ENCODE data around the gene TBC1D9B.

Gene TBC1D9B

GRCh38 chr5:179862891-179863290 lies 44.8 kb downstream of the TBC1D9B start:
- no peak for DNase-seq (ENCODE audit: low read depth)
- H3K4me3 ChIP-seq (ENCODE audit: low read depth, low read length) = no peak overlapping the region
- no peak for TF ChIP-seq CTCF (IDR thresholded peaks at IDR 0.05; ENCODE audit: low read depth, low read length, missing control alignments)
- in situ Hi-C loops (cut with HindIII; ENCODE audit: low sequenced_read_pairs) = no loop called here

GRCh38 chr5:179862296-179862695 lies 45.4 kb downstream of the TBC1D9B start:
- DNase-seq (ENCODE audit: low read depth) = no peak
- H3K4me3 ChIP-seq (ENCODE audit: low read depth, low read length) = no peak overlapping the region
- in situ Hi-C loops (cut with HindIII; ENCODE audit: low sequenced_read_pairs) = no loop called here
- no peak for TF ChIP-seq CTCF (IDR thresholded peaks at IDR 0.05; ENCODE audit: low read depth, low read length, missing control alignments)

- no peak overlapping the region for H3K4me3 ChIP-seq (ENCODE audit: low read depth, low read length)
- no peak for TF ChIP-seq CTCF (IDR thresholded peaks at IDR 0.05; ENCODE audit: low read depth, low read length, missing control alignments)
- no peak for DNase-seq (ENCODE audit: low read depth)
- in situ Hi-C loops (cut with HindIII; ENCODE audit: low sequenced_read_pairs) = no loop called here
Measured at GRCh38 chr5:179860301-179860700, 47.4 kb downstream of the TBC1D9B start.

- in situ Hi-C loops (cut with HindIII; ENCODE audit: low sequenced_read_pairs) = no loop called here
Measured at GRCh38 chr5:179858586-179859427, 48.9 kb downstream of the TBC1D9B start, which contains the start of gene MRNIP. TSS of gene MRNIP (minus strand) at chr5:179858817. CDS start at chr5:179858796, 21 bp downstream.

GRCh38 chr5:179858241-179858585 lies 49.5 kb downstream of the TBC1D9B start:
- in situ Hi-C loops (cut with HindIII; ENCODE audit: low sequenced_read_pairs) = no loop called here
- peak overlapping the region; percentile 88 for H3K4me3 ChIP-seq (ENCODE audit: low read depth, low read length)
- no peak for DNase-seq (ENCODE audit: low read depth)
- no peak for TF ChIP-seq CTCF (IDR thresholded peaks at IDR 0.05; ENCODE audit: low read depth, low read length, missing control alignments)

More at GRCh38 chr5:179858586-179859427, 48.9 kb downstream of the TBC1D9B start, which contains the start of gene MRNIP:
- peak within 1 kb of the TSS; percentile 88 for H3K4me3 ChIP-seq (ENCODE audit: low read depth, low read length)
- peak; percentile 74 for DNase-seq (ENCODE audit: low read depth)
- no peak for TF ChIP-seq CTCF (IDR thresholded peaks at IDR 0.05; ENCODE audit: low read depth, low read length, missing control alignments)

GRCh38 chr5:179854356-179854755 lies 53.3 kb downstream of the TBC1D9B start:
- DNase-seq (ENCODE audit: low read depth) = no peak
- no peak for TF ChIP-seq CTCF (IDR thresholded peaks at IDR 0.05; ENCODE audit: low read depth, low read length, missing control alignments)
- H3K4me3 ChIP-seq (ENCODE audit: low read depth, low read length) = no peak overlapping the region
- in situ Hi-C loops (cut with HindIII; ENCODE audit: low sequenced_read_pairs) = no loop called here

All from astrocyte of the cerebellum (primary cell).